Middle frontal gyrus (tissue), 1 donor: Measurements from ENCODE around the gene RERE.

ENCODE experiments used
- DNase-seq: peaks from one replicate; pipeline ENCODE4 v3.0.0-alpha.2; 2015; ENCODE audit warnings: low spot score; ENCODE audit errors: extremely low spot score

The RERE gene

GRCh38 chr1:8483586-8483985 is 333.9 kb downstream of the RERE start:
- DNase-seq: no peak

- no peak for DNase-seq
Measured at GRCh38 chr1:8482979-8483381, 334.5 kb downstream of the RERE start.

GRCh38 chr1:8481650-8482380 is 335.6 kb downstream of the RERE start:
- no peak for DNase-seq

DNA sequence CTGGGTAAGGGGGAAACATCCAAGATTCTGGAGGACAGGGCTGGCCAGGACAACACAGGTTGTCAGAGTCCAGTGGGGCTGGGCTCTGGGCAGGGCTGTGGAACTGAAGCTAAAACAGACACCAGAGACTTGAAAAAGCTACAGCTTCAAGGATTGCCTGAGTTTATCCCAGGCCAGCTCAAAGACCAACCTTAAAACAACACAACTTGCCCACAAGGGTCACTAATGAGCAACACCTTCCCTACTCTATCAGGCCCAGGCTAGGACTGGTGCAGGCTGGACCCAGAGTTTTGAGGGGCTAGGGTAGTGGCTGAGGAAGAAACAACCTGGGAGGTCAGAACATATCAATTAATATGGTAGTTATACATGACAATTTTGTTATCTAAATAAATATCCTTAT is 338.9 kb downstream of the RERE start:
- no peak for DNase-seq

DNA sequence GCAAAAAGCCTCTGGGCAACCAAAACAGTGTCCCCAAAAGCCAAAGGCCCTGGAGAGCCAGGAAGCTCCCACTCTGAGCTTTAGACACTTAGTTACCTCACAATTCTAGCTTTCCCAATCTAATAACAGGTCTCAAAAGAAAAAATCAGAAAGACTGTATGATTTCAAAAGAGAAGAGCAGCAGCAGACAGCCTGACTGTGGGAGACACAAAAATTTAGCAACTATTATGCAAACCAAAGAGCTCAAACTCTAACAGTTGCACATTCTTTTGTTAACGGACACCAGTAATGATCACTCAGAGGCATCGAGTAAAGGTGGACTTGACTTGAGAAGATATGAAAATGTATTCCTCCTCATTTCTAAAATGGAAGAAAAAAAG is 339.5 kb downstream of the RERE start:
- DNase-seq: no peak

DNA sequence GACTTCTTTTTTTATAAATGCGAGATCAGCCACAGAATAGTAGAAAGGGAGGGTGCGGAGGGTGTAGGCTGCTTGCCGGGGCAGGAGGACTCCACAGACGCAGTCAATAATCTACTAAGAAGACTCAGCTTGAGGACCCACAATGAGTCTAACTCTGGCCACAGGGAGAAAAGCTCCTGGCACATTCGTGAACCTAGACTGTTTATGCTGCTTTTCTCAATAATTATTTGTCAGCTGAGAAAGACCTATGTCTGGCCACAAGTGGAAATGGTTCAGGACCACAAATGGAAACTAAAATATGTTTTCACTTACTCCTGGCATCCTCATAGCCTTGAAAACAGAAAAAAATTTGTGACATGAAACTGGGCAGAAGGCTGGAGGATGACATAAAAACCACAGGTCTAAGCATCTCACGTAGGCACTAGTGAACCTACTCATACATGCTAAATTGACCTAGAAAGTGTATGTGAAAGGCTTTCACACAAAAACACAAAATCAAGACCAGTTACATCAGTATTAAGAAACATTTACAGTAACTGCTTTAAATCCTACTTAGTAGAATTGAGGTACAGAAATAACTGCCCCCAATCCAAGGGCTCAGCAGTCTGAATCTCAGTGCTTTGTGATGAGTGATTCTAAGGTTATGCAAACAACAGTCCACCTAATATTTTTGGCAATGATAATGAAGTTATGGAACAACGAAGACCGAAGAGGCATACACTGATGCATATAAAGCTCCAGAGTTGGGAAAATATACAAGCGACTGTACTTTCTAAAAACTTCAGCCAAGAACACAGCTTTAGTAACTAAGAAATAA is 340.1 kb downstream of the RERE start:
- no peak for DNase-seq

DNA sequence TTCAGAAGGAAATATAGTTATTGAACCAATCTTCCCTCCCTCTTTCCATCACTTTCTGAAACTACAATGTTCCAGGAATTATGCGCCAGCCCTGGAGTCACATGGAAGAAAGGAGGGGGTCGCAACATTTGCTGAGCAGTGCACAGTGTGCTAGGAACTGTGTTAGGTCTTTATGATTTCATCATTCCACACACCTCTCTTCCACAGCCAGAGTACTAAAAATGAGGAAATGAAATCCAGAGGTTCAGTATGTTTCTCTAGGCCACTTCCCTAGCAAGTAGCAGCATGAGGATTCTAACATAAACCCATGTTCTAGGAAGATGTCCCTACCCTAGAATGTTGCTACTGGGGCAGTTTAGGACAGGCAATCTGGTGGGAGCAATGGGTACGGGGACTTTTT is 341.4 kb downstream of the RERE start:
- DNase-seq: no peak

DNA sequence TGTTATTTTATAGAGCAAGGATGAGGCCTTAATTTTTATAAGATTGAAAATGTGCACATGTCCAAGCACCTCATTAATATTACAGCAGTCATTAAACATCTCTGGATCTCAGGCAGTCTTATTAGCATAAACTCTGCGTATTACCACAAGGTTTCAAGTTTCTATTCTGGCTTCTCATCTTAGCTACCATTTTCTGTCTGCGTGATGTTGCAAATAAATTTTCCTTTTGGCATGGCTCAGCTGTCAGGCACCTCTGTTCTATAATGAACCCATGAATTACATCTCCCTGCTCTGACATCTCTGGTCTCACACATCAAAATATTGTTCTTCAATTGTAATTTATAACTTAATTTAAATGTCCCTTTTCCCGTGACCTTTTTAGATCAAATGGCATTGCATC is 343.1 kb downstream of the RERE start:
- DNase-seq: no peak

GRCh38 chr1:8473891-8474300 is 343.5 kb downstream of the RERE start:
- no peak for DNase-seq

- no peak for DNase-seq
Measured at GRCh38 chr1:8473121-8473875, 344.1 kb downstream of the RERE start.

DNA sequence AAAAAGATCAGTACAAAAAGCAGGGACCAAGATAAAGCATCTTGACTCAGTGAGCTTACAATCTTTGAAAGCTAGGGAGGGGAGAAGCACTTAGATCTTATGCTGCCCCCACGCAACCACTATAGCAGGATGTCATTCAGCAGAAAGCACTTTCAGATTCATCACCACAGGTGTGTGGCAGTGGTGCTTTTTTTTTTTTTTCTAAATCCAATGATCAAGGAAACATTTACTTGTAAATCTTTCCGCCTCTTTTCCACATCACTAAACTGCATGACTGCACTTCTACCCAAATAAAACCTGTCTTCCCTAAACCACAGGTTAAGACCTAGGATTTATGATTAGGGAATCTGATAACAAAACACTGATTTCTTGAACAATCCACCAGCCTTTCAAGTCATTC is 344.8 kb downstream of the RERE start:
- no peak for DNase-seq

- no peak for DNase-seq
Measured at GRCh38 chr1:8471451-8471850, 346.0 kb downstream of the RERE start.

DNA sequence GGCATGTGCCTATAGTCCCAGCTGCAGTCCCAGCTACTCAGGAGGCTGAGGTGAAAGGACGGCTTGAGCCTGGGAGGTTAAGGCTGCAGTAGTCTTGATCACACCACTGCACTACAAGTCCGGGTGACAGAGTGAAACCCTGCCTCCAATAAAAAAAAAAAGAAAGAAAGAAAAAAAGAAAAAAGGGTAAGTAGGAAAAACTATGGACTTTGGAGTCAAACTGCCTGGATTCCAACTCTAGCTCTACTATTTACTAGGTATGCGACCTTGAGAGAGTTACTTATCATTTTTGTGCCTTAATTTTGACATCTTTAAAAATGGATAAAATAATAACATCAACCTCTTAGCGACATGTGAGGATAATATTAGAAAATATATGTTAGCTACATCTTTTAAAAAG is 348.7 kb downstream of the RERE start:
- no peak for DNase-seq

DNA sequence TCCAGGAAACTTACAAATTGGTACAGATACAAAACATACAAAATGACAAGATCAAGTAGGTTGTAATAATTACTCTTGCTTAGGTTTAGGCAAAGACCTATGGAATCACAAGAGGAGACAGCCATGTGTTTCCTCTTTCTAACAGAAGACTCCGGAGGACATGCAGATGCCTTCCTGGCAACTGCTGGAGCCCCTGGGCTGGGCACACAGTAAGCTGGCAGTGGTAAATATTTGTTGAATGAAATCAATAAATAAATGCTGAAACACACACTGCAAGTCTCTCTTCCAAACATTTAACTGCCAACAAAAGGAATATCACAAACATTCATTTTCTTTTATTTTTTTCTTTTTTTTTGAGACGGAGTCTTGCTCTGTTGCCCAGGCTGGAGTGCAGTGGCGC is 350.1 kb downstream of the RERE start:
- DNase-seq: no peak

DNA sequence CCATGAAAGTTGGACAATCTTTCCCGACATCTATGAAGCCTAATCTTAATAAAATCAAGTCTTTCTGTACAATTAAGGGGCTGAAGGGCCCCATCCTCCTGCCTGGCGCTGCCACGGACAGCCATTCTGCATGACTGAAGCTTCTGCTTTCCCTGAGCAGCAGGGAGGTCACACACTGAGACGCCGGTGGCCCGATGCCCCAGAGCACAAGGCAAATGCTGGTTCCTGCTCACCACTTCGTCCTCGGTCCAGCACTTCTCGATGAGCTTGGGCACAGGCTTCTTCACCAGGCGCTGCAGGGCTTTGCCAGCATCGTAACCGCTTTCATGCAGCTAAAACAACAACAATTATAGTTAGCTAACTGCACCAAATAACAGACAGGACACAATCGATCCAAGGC is 351.7 kb downstream of the RERE start:
- DNase-seq: no peak

GRCh38 chr1:8465013-8465412 is 352.4 kb downstream of the RERE start:
- no peak for DNase-seq

DNA sequence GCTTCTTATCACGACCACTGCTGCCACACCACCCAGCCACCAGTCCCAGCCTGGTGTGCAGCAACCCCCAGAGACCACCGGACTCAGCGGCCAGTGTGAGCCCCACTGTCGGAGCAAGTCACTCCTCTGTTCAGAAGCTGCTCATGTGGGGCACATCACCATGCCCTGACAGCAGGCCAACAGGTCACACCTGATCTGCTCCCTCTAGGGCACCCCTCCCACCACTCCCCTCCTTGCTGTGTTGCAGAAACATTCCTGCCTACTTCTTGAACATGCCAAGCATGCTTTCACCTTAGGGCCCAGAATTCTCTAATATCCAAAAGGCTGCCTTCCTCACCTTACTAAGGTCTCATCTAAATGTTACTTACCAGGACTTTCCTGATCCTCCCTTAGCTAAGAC is 353.1 kb downstream of the RERE start:
- no peak for DNase-seq

DNA sequence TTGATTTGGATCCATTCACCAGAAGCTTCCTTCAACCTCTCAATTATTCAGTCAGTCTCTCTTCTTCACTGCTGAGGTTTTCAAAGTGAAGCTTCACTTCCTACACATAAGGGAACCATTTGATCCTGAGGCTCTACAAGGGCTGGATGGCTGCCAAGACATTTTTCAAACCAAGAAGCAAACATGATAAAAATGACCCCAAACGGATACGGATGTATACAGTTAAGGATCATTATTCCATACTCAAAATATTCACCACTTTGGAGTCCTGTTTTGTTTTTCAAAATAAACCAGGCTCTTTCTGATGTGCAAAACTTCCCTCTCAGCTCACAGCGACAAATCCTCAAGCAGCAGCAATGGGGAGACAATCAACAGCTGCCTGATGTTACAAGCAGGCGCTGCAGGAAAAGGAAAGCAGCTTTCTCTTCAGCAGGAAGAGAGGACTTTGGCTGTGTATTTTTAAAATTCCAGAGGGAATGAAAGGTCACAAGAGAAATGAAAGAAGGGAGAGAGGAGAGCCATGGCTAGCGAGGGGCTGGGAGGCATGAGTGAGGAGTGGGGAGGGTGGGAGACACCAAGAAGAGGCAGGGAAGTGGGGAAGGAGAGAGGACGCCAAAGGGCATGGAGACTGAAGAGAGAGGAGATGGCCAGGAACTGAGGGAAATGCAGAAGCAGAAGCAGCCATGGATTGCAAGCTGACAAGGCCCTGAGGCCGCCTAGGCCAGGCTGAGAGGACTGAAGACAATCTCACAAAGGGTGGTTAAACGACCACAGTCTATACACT is 354.1 kb downstream of the RERE start:
- DNase-seq: peak; percentile 20

DNA sequence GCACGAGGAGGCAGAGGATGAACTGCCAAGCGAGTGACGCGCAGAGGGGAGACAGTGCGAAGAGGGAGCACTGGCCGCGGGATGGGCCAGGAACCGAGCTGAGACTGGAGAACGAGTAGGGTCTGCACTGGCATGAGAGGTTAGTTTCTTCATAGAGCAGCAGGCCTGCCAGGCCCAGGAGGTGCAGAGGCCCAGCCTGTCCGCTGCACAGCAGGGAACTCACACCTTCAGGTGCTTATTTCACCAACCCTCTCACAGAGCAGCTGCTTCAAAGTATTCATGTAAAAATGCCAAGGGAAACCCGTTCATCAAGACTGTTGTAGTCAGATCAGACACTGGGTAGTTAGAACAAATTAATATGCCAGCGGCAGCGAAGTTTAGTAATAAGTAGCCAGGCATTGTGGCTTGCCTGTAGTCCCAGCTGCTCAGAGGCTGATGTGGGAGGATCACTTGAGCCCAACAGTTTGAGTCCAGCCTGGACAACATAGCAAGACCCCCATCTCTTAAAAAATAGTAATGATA is 355.0 kb downstream of the RERE start:
- DNase-seq: no peak

DNA sequence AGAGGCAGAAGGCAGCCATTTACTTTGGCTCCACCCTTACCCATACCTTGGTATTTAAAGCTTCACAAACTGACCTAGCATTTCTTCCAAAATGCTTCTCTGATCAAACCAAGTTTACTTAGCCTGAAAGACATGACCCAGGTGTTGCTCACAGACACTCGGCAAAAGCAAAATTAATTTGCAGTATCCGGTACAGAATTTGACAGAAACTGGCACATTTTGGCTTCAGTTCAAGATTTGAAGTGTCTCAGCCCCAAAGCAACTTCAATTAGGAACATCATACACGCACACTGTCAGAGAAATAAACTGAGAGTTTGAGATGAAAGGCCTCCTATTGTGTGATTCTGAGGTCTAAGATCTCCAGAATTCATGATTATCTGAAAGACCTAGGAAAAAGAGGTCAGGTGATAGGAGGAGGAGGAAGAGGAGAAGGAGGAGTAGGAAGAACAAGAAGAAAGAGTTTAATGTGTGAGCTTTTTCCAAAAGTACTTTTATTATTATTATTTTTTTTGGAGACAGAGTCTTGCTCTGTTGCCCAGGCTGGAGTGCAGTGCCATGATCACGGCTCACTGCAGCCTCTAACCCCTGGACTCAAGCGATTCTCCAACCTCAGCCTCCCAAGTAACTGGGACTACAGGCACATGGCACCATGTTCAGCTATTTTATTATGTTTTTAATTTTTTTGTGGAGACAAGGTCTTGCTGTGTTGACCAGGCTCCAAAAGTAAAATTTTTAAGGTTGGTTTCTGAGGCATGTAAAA is 355.9 kb downstream of the RERE start:
- DNase-seq: no peak
